HFF-Myc (cell line): ENCODE data around the gene UGT2B17.
"Not testable (repeated sequence)": the region's sequence is repeated elsewhere in the genome, so short reads cannot be mapped to it uniquely, and the experiment has no call there.

Experiments used
- DNase-seq: peaks from one replicate; pipeline ENCODE4 v3.0.0-alpha.2; 2011; ENCODE audit warnings: low read depth; ENCODE audit errors: extremely low read depth
- H3K4me3 ChIP-seq: replicated peaks from 2 replicates; pipeline ENCODE4 v1.5.1; 2011; ENCODE audit warnings: low read depth, mild to moderate bottlenecking, control low read depth, low read length
- TF ChIP-seq, protein P1 (sequence below): IDR thresholded peaks from 2 replicates; pipeline ENCODE4 v1.5.1; 2012; ENCODE audit warnings: mild to moderate bottlenecking, low read depth, low read length, control low read depth; ENCODE audit errors: missing control alignments

Gene UGT2B17

DNA sequence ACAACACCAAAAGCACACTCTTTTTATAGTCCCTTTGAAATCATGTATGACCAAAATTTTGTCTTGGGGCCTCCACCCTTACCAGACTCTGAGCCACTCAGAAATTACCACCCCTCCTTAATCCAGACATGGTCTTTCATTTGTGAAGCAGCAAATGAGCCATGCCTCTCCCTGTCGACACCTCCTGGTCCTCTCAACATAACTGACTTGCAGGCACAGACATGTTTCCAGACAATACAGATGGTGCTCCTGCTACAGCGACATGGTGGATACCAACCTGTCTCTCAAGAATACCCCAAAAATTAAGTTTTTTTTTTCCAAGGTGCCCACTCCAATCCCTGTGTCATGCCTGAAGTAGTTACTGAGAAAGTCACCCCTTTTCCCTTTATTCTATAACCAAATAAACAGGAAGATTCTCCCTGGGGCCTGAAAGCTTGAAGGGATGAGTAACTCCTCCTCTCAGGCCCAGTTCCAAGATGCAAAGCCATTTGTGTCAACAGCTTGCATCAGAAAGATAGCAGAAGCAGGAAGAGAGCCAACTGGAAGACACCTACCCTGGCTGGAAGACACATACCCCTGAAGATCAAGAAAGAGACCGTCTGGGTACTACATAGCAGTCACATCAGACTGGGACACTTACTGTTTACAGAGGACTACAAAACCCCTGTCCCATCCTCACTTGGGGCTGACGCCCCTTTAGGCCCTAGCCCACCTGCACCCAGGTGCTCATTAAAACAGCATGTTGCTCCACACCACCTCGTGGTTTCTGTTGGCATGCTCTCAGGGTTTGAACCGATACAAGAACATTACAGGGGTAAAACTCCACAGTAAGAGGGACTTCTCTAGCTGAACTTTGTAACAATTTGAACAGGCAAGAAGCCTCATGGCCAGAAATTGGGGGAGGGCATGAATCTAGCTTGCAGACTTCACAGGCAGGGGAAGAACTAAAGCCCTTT, 5.5 kb upstream of the UGT2B17 start:
- TF ChIP-seq, protein P1, sequence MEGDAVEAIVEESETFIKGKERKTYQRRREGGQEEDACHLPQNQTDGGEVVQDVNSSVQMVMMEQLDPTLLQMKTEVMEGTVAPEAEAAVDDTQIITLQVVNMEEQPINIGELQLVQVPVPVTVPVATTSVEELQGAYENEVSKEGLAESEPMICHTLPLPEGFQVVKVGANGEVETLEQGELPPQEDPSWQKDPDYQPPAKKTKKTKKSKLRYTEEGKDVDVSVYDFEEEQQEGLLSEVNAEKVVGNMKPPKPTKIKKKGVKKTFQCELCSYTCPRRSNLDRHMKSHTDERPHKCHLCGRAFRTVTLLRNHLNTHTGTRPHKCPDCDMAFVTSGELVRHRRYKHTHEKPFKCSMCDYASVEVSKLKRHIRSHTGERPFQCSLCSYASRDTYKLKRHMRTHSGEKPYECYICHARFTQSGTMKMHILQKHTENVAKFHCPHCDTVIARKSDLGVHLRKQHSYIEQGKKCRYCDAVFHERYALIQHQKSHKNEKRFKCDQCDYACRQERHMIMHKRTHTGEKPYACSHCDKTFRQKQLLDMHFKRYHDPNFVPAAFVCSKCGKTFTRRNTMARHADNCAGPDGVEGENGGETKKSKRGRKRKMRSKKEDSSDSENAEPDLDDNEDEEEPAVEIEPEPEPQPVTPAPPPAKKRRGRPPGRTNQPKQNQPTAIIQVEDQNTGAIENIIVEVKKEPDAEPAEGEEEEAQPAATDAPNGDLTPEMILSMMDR = no peak
- H3K4me3 ChIP-seq = no peak overlapping the region
- DNase-seq = no peak

DNA sequence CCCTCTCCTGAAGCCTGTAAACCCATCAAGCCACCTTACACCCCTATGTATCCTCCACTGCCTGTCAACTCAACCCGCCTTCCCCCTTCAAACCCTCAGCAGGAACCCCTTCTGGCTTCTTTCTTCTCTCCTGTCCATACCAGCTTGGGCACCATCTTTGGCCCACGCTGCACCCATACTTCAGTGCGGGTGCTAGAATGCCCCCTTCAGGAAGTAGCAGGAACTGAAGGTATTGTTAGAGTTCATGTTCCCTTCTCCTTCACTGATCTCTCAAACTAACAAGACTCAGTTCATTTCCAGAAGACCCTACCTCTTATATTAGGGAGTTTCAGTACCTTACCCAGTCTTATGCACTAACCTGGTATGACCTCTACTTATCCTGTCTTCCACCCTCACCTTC, 1.5 kb upstream of the UGT2B17 start:
- DNase-seq = no peak
- no peak overlapping the region for H3K4me3 ChIP-seq
- TF ChIP-seq, protein P1 = no peak

DNA sequence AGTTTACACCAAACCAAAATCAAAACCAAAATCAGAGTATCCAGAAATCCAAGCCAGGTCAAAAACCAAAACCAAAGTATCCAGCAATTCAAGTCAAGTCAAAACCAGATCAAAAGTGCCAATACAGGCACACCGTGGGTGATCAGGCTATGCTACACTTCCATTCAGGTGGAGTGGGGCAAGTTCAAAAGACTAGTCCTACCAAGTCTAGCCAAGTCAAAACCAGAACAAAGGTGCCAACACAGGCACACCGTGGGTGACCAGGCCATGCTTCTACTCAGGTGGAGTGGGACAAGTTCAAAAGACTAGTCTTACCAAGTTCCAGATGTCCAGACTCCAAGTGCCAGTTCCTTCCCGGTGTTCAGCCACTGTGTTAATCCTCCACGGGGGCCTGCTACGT, 486 bp downstream of the UGT2B17 start:
- DNase-seq, H3K4me3 ChIP-seq: not testable (repeated sequence)

DNA sequence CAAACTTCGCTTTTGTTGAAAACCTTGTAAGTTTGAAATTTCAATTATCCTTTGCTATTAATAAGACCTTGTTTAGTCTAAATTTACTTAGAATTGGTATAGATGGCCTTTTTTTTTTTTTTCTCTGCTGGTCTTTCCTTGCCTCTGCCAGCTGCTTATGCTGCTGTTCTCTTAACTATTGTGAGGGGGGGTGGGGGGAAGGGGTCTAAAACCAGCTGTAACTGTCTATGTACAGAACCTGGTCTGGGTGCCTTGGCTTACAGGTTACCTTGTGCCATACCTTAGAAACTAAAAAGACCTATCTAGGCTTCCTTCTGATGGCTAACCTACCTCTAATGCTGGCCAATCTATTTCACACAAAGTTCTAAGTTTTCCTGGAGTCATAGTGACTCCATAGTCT, 1.0 kb downstream of the UGT2B17 start:
- no peak overlapping the region for H3K4me3 ChIP-seq
- DNase-seq = no peak
- TF ChIP-seq, protein P1 = no peak

DNA sequence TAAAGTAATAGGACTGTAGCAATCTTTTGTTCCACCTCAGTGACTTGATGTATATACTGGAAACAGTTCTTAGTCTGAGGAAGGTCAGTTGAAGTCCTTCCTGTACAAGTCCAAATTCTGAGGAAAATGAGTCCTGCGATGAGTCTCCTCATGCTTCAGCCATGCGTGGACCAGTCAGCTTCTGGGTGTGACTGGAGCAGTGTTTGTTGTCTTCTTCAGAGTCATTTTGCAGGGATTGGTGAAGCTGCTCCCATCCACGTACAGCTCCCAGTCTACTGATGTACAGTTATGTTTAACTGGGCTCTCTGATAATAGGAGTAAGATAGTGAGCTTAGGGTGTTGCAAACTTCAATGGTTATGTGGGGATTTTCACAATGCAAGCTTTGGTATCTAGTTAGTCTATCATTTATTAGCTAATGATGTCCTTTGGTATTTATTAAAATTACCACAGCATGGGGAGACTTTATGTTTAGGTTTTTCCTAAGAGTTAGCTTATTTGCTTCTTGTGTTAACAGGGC, 3.4 kb downstream of the UGT2B17 start:
- H3K4me3 ChIP-seq = no peak overlapping the region
- DNase-seq = no peak
- TF ChIP-seq, protein P1 = no peak

DNA sequence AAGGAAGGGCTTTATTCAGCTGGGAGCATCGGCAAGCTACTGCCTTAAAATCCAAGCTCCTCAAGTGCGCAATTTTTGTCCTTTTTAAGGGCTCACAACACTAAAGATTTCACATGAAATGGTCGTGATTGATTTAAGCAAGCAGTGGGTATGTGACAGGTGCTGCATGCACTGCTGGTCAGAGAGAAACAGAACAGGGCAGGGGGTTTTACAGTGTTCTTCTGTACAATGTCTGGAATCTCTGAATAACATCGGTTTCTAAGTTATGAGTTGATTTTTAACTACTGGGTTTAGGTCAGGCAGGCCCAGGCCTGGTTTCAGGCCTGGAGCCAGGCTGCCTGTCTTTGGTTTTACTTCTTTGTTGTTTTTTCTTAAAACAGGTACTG, 6.0 kb downstream of the UGT2B17 start:
- no peak for DNase-seq
- TF ChIP-seq, protein P1 = no peak
- no peak overlapping the region for H3K4me3 ChIP-seq

DNA sequence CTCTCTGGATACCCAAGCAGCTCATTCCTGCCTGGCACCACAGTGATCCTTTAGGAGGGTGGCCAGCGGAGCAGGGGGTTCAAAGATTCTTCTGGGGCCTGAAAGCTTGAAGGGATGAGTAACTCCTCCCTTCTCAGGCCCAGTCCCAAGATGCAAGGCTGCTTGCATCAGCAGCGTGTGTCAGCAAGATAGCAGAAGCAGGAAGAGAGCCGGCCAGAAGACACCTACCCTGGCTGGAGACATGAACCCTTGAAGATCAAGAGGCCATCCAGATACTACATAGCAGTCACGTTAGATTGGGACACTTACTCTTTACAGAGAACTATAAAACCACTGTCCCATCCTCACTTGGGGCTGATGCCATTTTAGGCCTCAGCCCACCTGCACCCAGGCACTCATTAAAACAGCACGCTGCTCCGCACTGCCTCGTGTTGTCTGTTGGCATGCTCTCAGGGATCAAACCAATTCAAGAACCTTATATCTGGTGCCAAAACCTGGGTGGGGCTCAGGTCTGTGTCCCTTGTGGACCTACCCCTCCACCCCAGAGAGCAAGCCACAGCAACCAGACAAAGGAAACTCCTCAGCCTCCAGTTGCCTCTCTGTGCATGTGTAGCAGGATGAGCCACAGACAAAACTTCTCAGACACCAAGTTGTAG, 6.5 kb downstream of the UGT2B17 start:
- H3K4me3 ChIP-seq = no peak overlapping the region
- DNase-seq = no peak
- TF ChIP-seq, protein P1 = no peak

DNA sequence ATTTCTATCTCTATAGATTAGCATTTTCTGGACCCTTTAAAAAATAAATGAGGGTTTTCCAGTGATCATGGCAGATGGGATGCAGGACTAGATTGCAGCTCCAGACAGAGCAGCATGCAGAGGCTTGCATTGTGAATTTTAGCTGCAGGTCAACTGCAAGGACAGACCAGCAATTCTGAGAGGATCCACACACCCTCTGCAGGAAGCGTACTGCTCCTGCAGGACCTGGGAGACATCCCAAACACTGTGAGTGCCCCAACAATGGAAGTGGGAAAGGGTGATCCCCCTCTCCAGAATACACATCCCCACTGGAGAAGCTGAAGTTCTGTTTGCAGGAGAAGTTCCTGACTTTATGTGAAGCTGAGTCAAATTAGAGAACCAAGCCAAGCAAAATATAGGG, 7.1 kb downstream of the UGT2B17 start:
- not testable (repeated sequence) for H3K4me3 ChIP-seq, DNase-seq

DNA sequence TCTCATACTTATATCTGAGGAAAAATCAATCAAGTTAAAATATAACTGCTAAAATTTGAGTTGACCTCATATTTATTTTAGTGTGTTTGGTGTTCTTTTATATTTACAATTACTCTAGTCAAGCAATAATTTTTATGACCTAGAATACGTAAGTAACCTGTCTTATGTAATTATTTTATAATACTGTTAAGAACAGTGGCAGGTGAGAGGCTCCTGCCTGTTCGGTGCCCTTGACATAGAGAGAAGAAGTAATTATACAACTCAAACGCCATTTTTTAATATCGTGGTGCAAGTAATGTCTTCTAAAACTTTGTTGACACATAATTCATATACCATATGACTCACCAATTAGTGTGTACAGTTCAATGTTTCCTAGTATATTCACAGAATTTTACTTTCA, 7.6 kb downstream of the UGT2B17 start:
- DNase-seq, H3K4me3 ChIP-seq: not testable (repeated sequence)

DNA sequence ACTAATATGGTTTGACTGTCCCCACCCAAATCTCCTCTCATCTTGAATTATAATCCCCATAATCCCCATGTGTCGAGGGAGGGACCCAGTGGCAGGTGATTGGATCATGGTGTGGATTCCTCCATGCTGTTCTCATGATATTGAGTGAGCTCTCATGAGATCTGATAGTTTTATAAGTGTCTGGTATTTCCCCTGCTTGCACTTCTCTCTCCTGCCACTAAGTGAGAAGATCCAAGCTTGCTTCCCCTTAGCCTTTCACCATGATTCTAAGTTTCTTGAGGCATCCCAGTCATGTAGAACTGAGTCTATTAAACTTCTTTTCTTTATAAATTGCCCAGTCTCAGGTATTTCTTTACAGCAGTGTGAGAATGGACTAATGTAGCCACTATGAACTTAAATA, 9.8 kb downstream of the UGT2B17 start:
- DNase-seq = not testable (repeated sequence)

More for the DNA sequence above, 9.8 kb downstream of the UGT2B17 start:
- not testable (repeated sequence) for H3K4me3 ChIP-seq
